Anterior cingulate cortex (tissue), 58 donors: Measurements from ENCODE around the gene IRX3.
A peak's percentile ranks its signal among the peaks of the same experiment; 100 is the strongest.

Source experiments
- DNase-seq, 58 donors: peaks; one replicate each; lab custom pipeline; 2025; lab: John Stamatoyannopoulos, UW

Gene IRX3

DNA sequence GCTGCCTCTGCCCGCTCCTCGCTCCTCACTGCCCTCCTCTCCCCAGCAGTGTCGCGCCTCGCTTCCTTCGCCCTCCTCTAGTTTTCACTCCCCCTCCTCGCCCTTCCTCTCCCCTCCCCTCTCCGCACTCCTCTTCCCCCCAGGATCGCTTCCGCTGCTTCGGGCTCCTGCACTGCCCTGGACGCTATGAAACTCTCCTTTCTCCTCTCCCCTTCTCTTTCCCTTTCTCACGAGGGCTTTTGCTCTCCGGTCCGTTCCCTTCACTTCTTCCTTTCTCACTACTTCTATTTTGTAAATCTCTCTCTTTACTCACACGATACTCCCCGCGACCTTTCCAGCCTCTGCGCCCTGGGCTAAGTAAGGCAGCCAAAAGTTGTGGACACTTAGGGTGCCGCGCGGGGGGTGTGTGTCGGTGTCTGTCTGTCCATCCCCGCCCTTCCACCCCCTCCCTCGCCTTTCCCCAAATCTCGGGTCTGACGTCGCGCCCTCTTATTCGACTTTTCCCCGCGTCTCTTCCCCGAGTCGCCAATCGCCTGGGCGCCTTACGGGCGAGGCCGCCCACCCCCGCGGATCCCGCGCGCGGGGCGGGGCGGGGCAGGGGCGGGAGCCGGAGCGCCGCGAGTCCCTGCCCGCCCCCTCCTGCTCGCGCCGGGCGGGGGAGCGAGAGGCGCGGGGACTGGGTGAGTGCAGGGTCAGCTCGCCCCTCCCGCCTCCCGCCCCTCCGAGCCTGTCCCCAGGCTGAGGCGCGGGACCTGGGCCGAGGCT, at the start of gene IRX3:
Gene IRX3 (minus strand): TSS at position 422 of the 765 bp plus-strand sequence. CDS start 737 bp downstream, outside the sequence.
- peak in 6 of 58 donors; percentile 1 to 55 (median 14) for DNase-seq

- no peak for DNase-seq
Measured at GRCh38 chr16:54335230-54335629, 48.6 kb upstream of the IRX3 start.

DNA sequence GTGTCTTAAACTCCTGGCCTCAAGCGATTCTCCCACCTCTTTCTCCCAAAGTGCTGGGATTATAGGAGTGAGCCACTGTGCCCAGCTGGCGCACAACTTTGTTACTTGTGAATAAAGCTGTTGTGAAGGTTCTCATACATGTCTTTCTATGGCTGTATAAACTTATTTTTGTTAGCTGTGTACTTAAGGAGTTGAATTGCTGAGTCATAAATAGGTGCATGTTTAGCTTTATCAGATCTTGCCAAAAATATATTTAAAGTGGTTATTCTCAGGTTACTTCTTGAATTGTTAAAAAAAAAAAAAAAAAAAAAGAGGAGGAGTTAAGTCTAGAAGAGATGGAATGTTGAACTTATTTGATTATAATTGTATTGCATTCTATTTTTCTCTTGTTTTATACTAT, 47.6 kb upstream of the IRX3 start:
- no peak for DNase-seq

DNA sequence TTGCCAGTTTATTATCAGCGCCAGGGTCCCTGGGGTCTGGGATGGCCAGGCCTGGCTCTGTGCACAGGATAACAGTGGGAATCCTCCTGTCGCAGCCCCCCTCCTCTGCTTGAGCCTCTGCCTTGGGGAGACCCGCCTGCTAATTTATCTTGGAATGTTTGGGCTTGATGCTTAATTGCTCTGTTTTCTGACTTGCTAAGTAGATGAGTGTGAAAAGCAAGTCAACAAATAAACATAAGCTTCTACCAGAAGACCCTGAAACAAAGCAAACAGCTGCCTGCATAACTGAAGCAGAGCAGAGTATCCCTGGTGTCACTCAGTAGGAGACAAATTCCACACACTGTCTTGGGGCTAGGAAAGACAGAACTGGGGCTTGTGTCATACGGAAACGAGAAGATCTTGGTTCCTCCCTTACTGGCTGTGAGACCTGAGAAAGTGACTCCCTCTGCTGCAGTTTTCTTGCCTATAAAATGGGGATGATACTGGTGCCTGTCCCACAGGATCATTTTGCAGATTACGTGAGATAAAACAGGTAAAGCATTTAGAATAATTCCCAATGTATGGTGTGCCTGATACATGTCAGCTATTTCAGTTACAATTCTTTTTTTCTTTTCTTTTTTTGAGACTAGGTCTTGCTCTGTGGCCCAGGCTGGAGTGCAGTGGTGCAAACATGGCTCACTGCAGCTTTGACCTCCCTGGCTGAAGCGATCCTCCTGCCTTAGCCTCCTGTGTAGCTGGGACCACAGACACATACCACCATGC, 44.8 kb upstream of the IRX3 start:
- DNase-seq: no peak

- no peak for DNase-seq
Measured at GRCh38 chr16:54327609-54328008, 41.0 kb upstream of the IRX3 start.

- DNase-seq: no peak
Measured at GRCh38 chr16:54326266-54326662, 39.7 kb upstream of the IRX3 start.

- no peak for DNase-seq
Measured at GRCh38 chr16:54325616-54326265, 39.2 kb upstream of the IRX3 start.

DNA sequence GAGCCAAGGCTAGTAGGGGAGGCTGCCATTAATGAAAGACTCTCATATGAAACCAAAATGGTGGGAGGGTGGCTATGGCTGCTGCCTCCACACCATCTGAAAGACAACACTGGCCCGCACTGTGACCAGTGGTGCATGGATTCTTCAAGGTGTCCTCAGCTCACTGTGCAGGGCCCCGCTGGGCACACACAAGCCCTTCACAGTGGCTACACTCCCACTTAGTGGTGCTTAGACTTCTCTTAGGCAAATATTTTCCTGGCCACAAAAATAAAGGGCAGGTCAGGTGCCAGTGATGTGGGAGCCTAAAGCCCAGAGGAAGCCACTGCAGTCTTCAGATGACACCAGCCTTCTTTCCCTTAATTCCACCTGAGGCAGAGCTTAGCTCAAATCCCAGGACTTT, 38.1 kb upstream of the IRX3 start:
- DNase-seq: no peak

- DNase-seq: no peak
Measured at GRCh38 chr16:54320697-54321340, 34.2 kb upstream of the IRX3 start.

- DNase-seq: no peak
Measured at GRCh38 chr16:54318941-54319340, 32.4 kb upstream of the IRX3 start.

DNA sequence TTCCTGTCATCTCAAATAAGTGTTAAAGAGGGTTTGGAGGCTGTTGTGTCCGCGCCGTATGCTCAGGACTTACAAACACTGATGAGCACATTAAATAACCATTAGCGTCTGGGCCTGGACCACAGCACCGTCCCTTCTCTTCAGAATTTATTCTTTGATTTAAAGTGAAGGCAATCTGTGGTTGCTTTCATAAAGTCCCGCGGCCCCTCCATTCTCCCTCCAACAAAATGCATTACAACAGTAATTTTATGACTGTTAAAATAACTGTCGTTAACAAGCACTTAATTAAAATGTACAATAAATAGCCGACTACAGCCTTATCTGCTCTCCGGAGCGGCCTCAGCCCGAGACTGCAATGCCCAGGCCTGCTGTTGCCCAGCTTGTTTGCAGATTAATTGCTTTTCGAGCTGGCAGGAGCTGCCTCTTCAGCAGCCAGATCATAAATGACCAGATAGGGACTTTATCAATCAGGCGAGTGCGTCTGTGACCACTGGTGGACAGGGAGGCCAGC, 30.6 kb upstream of the IRX3 start:
- DNase-seq: no peak

- no peak for DNase-seq
Measured at GRCh38 chr16:54316095-54316889, 29.7 kb upstream of the IRX3 start.

DNA sequence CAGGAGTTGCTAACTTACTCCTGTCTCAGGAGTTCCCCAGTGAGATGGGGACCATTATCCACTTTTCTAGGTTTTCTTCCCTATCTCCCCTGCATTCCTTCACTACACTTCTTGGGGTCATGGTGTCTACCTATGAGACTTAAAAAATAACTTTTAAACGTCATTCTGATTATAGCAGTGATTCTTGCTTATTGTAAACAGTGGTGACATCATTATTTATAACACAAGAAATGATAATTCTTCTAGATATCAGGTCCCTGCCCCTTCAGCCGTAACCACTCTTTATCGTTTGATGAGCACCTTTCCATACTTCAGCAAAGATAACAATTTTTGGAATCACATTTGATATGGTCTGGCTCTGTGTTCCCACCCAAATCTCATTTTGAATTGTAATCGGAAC, 27.2 kb upstream of the IRX3 start:
- no peak for DNase-seq

GRCh38 chr16:54312502-54312991, 26.0 kb upstream of the IRX3 start:
- DNase-seq: no peak

- no peak for DNase-seq
Measured at GRCh38 chr16:54309341-54309740, 22.8 kb upstream of the IRX3 start.

GRCh38 chr16:54305080-54305479, 18.5 kb upstream of the IRX3 start:
- no peak for DNase-seq

DNA sequence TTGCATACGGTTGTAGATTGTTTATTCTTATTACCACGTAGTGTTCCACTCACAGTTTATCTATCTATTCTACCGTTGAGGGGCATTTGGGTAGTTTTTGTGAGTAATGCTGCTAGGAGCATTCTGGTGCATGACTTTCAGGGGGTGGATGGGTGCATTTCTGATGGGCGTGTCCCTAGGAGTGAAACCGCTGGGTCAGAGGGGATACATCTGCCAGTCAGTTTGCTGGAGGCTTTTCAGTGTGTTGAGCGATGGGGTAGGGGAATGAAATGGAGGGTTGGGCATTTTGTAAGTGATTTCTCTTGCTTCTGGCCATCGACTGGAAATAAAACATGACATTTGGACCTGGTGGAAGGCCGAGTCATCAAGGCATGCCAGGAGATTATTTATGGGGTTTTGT, 17.0 kb upstream of the IRX3 start:
- no peak for DNase-seq

- no peak for DNase-seq
Measured at GRCh38 chr16:54297154-54297553, 10.6 kb upstream of the IRX3 start.

DNA sequence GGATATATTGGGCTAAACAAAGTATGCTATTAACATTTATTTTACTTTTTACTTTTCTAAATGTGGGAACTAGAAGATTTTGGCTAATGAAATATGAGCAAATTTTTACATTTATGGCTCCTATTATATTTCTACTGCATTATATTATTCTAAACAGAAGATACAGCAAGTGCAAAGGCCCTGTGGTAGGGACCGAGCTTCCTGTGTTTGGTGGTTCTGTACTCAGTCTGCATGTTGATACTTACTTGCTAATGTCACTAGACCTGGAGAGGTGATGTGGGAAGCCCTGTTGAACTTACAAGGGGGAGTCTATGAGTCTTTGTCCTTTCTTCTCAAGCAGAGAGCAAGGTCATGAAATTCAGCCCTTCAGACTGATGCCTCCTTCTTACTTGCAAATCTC, 10.0 kb upstream of the IRX3 start:
- no peak for DNase-seq
